HG03342 (cell line): Measurements from ENCODE around the gene MED8.
A peak's percentile ranks its signal among the peaks of the same experiment; 100 is the strongest.
"Not testable (repeated sequence)": the region's sequence is repeated elsewhere in the genome, so short reads cannot be mapped to it uniquely, and the experiment has no call there.

Experiments
- ATAC-seq: cut with Tn5 transposase; IDR thresholded peaks from one replicate; pipeline ENCODE4 v1.9.1; 2021; ENCODE audit warnings: mild to moderate bottlenecking, moderate library complexity; ENCODE audit not compliant: unreplicated experiment

The MED8 gene

DNA sequence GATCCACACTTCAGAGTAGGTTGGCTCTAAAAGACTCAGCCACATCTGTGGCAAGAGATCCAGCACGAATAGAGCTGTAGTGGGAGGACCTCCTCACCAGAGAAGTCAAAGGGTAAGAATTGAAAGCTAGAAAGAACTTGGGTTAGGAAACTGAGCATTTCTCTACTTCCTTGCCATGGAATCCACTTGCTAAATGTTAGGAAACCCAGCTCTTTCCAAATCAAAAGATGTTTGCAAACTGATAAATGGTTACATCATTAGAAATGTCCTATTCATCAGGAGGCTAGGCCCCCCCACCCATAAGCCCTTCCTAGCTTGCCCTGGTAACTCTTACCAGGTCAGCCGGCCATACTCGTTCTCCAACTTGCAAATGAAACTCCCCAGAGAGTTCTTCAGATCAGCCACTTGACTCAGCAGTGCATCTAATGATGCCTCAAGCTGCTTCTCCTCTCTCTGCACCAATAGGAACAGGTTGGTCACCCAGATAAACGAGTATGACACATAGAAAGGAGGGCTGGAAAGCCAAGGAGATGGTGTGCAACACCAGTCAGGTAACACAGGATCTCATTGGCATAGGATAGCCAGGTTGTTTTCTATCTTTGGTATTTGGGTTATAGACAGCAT, 1.5 kb downstream of the MED8 start:
- ATAC-seq: no peak

DNA sequence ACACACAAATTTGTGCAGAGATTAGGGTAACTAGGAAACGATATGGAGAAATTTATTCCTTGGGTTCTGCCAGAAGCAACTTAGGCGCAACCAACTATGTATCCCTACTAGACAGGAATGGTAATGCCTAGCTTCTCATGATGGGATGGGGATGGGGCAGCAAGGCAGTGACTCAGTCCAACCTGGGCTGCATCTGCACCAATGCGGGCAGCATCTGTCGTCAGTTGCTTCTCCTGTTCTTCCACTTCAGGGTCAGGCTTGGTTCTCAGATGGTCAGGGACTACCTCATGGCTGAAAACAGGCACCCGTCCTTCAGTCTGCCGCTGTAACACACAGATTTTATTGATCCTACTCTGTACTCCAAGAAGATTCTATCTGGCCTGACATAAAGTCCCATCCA, 2.9 kb downstream of the MED8 start:
- no peak for ATAC-seq

DNA sequence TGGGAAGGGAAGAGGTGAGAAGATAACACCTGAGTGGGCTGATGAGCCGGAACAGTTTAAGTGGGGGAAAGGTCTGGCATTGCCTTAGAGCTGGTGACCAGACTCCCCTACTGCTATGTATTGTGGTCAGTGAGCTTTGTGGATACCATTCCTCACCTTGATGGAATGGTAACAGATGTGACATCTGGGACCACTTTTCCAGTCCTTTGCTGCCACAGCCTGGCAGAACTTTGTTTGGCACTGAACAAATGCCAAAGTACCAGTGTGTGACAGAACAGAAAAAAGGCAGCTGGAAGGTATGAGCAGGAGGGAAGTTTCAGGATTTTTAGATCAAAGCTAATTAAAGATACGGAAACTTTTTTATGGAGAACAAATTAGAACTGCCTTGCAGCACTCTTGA, 6.2 kb downstream of the MED8 start:
- no peak for ATAC-seq

DNA sequence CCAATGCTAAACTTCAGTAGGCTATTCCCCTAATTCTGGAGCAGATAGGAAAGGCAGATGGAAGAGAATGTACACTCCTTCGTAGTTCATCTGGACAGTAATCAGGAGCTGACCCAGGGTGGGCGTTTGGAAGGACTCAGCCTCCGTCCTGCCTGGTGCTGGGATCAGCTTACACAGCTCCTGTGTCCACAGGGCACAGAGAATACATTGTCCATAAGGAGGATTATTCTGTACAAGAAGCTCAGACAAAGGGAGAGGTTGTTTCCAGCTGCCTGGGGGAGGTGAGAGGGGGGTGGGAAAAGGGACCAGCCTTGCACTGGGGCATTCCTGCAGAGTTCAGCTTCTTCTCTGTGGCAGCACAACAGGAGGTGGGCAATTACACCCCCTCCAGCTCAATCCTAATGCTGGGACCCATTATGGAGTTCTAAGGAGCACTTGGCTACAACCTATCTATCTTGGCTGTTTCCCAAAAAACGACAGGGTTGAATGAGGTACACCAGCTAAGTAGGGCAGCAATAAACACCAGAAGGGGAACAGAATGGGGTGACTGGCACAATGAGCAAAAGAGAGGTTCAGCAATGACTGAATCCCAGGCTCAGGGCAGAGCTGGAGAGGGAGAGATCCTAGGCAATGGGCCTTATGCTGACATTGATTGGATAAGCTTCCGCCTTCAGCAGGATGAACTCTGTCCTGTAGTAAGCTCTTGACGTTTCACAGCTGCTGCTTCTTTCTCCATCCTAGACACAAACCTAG, 7.4 kb downstream of the MED8 start:
- ATAC-seq: no peak

DNA sequence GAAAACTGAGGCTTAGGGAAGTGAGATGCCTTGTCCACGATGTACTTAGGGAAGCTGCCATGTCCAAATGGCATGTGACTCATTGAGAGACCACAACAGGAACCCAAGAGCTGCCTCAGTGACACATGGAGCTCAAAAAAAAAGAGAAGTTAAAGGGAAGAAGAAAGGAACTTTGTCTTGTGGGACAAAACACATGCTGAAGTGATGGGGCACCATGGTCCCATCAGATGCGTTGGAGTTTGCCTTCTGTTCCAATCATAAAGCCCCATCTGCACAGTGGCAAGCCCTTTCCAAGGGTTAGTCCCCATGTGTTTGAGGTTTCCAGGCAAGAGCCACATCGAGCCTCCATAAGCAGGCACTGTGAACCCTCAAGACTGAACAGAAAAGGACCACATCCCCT, 8.0 kb downstream of the MED8 start:
- no peak for ATAC-seq

DNA sequence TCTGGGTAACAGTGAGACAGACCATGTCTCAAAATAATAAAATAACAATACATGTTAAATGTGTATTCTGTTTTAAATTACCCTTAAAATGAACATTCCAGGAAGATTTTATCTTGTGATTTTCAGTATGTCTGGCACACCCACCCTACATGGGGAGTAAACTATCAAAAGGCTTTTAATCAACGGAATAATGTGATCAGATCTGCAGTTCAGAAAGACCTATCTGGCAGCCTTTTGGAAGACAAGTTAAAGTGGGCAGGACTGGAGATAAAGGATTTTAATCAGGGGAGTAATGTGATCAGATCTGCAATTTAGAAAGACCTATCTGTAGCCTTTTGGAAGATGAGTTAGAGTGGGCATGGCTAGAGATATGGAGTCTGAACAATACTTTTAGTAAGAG, 10.1 kb downstream of the MED8 start:
- no peak for ATAC-seq

DNA sequence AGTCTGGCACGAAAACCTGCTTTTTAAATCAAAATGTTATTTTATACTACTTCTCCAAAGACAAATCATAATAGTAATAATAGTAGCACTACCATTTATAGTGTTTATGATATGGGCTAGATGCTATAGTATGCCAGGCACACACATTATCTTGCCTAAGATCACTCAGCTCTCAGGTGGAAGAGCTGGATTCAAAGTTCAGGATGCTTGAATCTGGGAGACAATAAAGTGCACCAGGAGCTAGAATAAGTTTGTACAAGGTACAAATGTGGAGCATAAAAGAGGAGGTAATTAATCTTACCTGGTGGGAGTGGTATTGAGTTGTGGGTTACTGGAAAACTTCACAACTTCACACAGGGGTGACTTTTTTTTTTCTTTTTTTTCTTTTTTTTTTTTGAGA, 11.8 kb downstream of the MED8 start:
- ATAC-seq: no peak

DNA sequence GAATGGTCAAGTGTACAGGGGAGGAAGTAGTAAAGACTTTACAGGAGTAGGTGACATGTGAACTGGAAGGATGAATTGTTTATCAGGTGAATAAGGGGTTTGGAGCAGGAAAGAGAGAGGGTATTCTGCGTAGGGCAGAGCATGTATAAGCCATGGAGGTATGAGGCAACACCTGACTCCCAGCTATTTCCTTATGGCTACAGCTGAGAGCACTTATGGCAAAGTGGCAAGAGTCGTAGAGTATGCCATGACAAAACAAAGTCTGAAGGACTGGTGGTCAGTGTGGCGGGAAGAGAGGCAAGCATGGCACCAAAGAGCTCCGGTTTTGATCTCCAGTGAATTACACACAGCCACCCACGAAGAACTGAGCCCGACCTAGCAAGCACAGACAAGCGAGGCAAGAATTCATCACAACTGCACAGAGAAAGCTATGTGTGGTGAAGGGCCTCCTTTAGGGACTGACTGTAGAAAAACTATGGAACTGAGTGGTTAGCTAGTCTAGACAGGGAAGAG, 12.8 kb downstream of the MED8 start:
- no peak for ATAC-seq

DNA sequence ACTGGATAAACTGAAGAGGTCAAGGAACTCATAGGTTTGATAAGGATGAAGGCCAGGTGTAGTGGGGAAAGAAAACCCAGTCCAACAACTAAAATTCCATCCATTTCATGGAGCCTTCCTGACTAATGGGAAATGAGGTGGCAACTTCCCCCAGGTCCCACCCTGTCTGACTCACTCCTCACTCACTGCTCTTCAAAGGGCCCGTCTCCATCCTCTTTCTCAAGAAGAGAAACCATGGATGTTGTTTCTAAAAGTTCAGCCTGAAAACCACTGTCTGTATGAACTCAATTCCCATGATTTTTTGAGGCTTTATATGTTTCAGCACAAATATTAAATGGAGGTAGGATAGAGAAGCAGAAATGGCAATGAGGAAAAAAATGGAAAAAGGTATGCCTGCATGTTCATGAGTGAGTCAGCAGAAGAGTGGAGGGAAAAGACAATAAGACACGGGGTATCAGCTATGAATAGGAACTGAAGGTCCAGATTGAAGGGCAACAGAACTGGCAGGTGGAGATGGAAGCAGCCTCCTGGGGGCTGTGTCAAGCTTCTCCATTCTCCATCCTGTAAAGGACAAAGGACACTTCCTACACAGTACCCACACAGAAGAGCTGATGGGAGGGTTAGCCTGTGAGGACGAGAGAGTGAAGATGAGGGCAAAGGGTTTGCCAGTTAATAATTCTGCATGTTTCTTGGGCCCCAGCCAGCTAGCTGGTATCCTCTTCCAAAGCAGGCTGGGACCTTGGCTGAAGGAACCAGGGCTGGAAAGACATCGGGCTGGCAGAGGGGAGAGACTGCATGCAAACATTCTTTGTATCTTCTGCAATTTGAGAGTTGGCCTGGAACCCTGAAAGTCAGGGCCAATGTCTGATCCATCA, 16.3 kb downstream of the MED8 start:
- no peak for ATAC-seq

DNA sequence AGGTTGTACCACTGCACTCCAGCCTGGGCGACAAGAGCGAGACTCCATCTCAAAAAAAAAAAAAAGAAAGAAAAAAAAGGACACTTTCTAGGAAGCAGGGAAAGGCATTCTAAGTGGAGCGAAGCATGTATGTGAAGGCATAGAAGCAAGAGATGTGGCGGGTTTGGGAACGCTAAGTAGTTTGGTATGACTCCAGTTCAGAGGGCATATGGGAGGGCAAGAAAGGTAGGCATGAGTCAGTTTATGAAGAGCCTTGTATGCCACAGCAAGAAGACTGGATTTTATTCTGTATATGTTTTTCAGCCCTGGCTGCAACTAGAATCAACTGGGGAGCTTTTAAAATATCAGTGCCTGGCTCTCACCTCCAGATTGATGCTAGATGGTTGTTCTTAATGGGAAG, 17.4 kb downstream of the MED8 start:
- no peak for ATAC-seq

DNA sequence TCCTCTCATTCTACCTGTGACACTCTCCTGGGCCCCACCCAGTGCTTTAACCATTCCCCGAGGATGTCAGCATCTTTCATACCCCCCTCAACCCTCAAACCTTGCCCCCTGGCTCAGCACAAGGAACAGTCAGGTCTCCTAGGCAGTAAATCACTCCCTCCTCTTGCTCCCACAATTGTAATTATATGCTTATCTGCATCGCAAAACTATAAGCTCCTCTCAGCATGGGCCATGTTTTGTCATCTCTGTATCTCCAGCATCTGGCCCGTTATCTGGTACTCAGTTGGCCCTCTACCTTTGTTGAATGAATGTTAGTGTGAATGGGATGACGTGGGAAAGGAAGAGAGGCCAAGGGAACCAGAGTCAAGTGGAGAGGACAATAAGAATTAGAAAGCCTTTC, 19.0 kb downstream of the MED8 start:
- no peak for ATAC-seq

DNA sequence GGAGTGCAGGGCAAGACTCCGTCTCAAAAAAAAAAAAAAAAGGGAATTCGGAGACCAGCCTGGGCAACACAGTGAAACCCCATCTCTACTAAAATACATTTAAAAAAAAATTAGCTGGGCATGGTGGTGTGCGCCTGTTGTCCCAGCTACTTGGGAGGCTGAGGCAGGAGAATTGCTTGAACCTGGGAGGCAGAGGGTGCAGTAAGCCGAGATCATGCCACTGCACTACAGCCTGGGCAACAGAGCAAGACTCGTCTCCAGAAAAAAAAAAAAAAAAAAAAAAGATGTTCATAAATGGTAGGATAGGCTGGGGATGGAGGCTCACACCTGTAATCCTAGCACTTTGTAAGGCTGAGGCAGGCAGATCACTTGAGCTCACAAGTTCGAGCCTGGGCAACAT, 19.8 kb downstream of the MED8 start:
- not testable (repeated sequence) for ATAC-seq

DNA sequence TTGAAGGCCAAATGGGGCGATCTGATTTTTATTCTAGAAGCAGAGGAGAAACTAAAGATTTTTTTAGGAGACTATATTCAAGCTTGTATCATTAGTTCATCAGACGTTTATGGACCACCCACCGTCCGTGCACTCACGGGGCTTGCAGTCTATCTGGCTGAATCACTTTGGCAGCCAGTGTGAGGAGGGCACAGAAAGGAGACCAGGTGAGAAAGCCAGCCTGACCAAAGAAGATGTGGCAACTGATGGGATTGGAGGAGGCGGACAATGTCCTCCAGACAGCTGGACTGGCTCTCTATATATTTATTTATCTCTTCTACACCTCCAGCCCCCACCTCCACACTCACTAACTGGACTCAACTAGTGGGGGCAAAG, 21.0 kb downstream of the MED8 start:
- no peak for ATAC-seq

DNA sequence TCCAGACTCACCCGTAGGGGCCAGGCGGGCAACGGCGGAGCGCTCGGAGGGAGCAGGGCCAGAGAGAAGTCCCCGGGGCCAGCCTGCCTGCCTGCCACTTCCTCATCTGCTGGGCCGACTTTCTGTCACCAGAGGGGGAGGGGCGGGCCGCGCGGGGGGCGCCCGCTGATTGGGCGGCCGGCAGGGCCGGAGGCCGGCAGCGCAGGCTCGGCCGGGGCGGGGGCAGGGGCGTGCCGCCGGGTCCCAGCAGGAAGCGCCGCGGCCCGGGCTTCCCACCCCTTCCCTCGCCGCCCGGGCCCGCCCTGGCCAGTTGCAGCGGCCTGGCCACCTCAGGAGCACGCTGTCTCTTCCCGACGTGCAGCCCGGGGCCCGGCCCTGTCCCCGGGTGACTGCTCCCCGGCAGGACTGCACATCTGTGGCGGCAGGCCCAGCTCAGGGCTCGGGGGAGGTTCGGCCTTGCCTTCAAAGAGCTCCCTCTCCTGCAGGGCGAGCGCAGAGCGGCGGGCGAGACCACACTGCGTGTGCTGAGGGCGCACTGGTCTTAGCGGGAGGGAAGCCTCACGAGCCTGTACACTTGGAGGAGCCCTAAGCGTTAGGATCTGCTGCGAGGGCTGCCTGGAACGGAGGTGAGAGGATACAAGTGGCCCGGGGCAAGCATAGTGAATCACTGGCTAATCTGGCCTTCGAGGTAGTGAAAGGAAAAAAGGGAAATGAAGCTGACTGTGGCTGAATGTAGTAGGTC, 21.5 kb downstream of the MED8 start, which contains the start of gene ELOVL1:
Gene ELOVL1 (minus strand): TSS at position 108 of the 742 bp plus-strand sequence. CDS start 2,402 bp downstream, outside the sequence.
- peak; percentile 74 for ATAC-seq

DNA sequence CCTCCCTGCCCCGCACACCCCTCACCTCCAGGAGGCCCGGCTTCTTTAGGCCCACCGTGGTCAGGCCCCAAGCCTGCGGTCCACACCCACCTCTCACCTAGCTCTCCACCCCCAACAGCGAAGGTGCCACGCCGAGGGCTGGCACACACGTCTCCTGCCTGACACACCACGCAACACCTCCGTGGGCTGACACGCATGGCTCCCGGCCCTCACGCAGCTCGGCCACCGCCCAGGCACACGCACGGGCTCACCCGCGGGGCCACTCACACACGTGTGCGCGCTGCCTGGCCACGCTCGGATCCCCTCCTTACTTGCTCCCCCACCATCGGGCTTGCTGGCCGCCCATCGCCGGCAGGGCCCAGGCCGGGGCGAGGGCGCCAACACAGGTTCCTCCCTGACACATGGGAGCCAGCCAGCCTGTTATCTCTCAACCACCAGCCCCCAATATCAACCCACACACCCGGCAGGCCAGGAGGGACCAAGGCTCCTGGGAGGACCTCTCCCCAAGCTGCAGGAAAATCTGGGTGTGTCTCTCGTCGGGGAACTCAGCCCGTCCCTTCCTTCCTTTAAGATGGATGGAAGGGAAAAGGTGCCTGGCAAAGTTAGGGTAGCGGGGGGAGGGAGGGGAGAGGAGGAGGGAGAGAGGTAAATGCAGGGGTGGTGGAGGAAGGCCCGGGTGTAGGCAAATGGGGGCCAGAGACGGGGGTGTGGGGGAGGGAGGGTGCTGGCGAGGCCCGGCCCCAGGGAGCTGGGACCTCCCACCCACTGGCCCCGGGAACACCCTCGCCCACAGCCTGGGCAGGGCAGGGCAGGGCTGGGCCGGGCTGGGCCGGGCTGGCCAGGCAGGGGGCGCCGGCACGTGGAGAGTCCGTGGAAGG, 22.3 kb downstream of the MED8 start:
- peak; percentile 36 for ATAC-seq

DNA sequence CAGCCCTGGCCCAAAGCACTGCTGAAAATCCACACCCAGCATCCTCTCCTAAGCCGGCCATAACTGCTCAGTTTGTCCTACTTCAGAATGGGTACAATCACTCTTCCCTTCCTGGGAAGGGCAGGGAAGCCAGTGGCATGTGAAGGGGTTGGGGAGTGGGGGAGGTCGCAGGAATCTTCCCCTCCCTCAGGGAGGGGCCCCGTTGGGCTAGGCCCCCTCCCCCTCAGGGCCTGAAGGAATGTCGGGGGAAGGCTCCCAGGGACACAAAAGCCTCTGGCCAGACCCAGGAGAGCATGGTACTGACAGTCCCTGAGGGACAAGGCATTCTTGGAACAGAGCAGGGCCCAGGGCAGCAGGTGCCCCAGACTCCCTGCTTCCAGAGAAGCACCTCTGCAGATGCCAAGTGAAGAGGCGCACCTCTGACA, 23.0 kb downstream of the MED8 start:
- no peak for ATAC-seq

DNA sequence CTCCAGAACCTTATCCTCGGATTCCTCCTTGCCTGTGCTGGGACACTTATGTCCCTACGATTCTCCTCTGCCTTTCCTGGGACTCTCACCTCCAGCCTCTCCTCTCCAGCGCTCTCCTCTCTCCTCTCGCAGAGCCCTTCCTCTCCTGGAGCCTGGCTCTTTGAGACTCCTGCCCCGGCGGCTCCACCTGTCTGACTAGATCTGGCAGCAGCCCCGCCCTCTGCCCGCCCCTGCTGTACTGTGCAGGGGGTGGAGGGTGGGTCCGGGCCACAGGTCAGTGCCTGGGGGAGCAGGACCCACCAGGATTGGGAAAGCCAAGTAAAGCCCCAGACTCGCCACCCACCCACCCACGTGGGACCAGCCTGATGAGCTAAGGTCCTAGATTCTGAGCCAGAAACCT, 23.4 kb downstream of the MED8 start:
- ATAC-seq: no peak

DNA sequence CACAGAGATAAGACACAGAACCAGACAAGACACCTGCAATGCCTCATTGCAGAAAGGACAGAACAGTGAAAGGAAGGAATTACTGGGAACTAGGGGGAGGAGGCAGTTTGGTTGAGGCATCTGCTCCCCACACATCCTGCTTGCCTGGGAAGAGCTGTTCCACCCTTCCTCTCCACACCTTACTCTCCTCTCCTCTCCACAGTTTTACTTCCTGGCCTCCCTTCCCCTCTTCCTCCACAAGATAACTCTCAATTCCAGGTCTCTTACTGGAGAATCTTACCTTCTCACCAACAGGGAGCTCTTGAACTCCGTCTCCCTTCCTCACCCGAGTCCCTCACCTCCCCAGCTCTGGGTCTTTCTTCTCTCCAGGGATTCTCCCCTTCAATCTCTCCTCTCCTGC, 23.9 kb downstream of the MED8 start:
- ATAC-seq: no peak

DNA sequence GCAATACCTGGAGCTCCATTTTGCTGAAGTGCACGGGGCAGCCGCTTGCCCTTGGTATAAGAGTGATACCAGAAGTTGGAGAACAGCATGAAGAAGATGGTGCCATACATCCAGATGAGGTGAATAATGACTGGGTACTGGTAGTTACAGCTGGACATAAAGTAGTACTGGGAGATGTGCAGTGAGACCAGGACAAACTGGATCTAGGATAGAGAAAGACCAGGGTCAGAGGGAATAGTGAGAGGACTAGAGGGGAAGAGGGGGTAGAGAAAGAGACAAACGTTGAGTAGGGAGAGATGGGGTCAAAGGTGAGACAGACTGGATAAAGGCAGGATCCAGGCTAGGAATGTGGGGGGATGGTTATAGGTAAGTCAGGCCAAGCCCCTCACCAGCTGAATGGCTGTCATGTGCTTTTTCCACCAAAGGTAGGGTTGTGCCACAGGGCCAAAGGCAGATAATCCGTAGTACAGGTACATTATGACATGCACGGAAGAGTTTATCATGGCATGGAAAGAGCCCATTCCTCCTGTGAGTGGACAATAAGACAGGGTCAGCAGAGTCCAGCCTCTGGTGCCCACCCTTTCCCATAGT, 25.6 kb downstream of the MED8 start:
- ATAC-seq: no peak
